SK-N-SH treated with all-trans-retinoic acid at 6 μM for 48 hours (cell line): ENCODE data around the gene CHODL.

Source experiments
- ATAC-seq: fragments of 200-7000 bp; cut with Tn5 transposase; 3 replicates; pipeline ENCODE4 v1.9.1; 2020; ENCODE audit warnings: mild to moderate bottlenecking, moderate library complexity
- ARNTL ChIP-seq: fragments of 450-650 bp; formaldehyde crosslinking; IDR thresholded peaks from 2 replicates; pipeline ENCODE4 v1.5.0; 2020; ENCODE audit warnings: low read depth, mild to moderate bottlenecking, moderate library complexity, borderline replicate concordance
- BACH2 ChIP-seq: fragments of 250-450 bp; sonication (Bioruptor Pico); IDR thresholded peaks from 2 replicates; pipeline ENCODE4 v1.9.0; 2021; ENCODE audit warnings: mild to moderate bottlenecking, borderline replicate concordance
- CSDC2 ChIP-seq: fragments of 250-450 bp; sonication (Bioruptor Pico); IDR thresholded peaks from 2 replicates; pipeline ENCODE4 v1.5.0; 2020; ENCODE audit warnings: mild to moderate bottlenecking, moderate library complexity
- CSRNP3 ChIP-seq: fragments of 250-450 bp; sonication (Bioruptor Pico); IDR thresholded peaks from 2 replicates; pipeline ENCODE4 v1.5.1; 2021; ENCODE audit warnings: mild to moderate bottlenecking, moderate library complexity
- ESRRG ChIP-seq: fragments of 250-450 bp; sonication (Bioruptor Pico); IDR thresholded peaks from 2 replicates; pipeline ENCODE4 v1.6.1; 2021; ENCODE audit warnings: mild to moderate bottlenecking
- GLIS3 ChIP-seq: fragments of 250-450 bp; sonication (Bioruptor Pico); IDR thresholded peaks from 2 replicates; pipeline ENCODE4 v1.5.0; 2020; ENCODE audit warnings: mild to moderate bottlenecking, moderate library complexity
- ISL1 ChIP-seq: fragments of 250-450 bp; sonication (Bioruptor Pico); IDR thresholded peaks from 2 replicates; pipeline ENCODE4 v2.1.2; 2022; ENCODE audit warnings: mild to moderate bottlenecking, moderate library complexity
- OSR1 ChIP-seq: fragments of 250-450 bp; sonication (Bioruptor Pico); IDR thresholded peaks from 2 replicates; pipeline ENCODE4 v1.8.0; 2022; ENCODE audit warnings: moderate library complexity, mild to moderate bottlenecking, inconsistent platforms
- PATZ1 ChIP-seq: fragments of 250-450 bp; sonication (Bioruptor Pico); IDR thresholded peaks from 2 replicates; pipeline ENCODE4 v1.8.0; 2020; ENCODE audit warnings: mild to moderate bottlenecking, moderate library complexity, borderline replicate concordance
- POU6F1 ChIP-seq: fragments of 250-450 bp; sonication (Bioruptor Pico); IDR thresholded peaks from 2 replicates; pipeline ENCODE4 v1.8.0; 2021; ENCODE audit warnings: low read depth, mild to moderate bottlenecking, moderate library complexity, borderline replicate concordance
- PPARA ChIP-seq: fragments of 250-450 bp; sonication (Bioruptor Pico); IDR thresholded peaks from 2 replicates; pipeline ENCODE4 v1.5.0; 2020; ENCODE audit warnings: mild to moderate bottlenecking, borderline replicate concordance
- RARB ChIP-seq: fragments of 250-450 bp; sonication (Bioruptor Pico); IDR thresholded peaks from 2 replicates; pipeline ENCODE4 v1.8.0; 2021; ENCODE audit warnings: mild to moderate bottlenecking, moderate library complexity
- SNAI2 ChIP-seq: fragments of 250-450 bp; sonication (Bioruptor Pico); IDR thresholded peaks from 2 replicates; pipeline ENCODE4 v1.5.0; 2020; ENCODE audit warnings: mild to moderate bottlenecking, moderate library complexity
- TCF4 ChIP-seq: fragments of 250-450 bp; sonication (Bioruptor Pico); IDR thresholded peaks from 2 replicates; pipeline ENCODE4 v1.8.0; 2021; ENCODE audit warnings: mild to moderate bottlenecking, moderate library complexity, borderline replicate concordance
- TOX ChIP-seq: fragments of 250-450 bp; sonication (Bioruptor Pico); IDR thresholded peaks from 2 replicates; pipeline ENCODE4 v1.8.0; 2021; ENCODE audit warnings: mild to moderate bottlenecking, moderate library complexity, borderline replicate concordance
- TSHZ2 ChIP-seq: fragments of 250-450 bp; sonication (Bioruptor Pico); IDR thresholded peaks from 2 replicates; pipeline ENCODE4 v1.5.0; 2020; ENCODE audit warnings: mild to moderate bottlenecking, moderate library complexity
- ZFP3 ChIP-seq: fragments of 250-450 bp; sonication (Bioruptor Pico); IDR thresholded peaks from 2 replicates; pipeline ENCODE4 v1.5.0; 2020; ENCODE audit warnings: mild to moderate bottlenecking, moderate library complexity
- ZFP30 ChIP-seq: fragments of 450-650 bp; formaldehyde crosslinking; IDR thresholded peaks from 2 replicates; pipeline ENCODE4 v1.5.0; 2022; ENCODE audit warnings: mild to moderate bottlenecking, moderate library complexity
- ZNF565 ChIP-seq: fragments of 450-650 bp; formaldehyde crosslinking; conservative IDR thresholded peaks from 2 replicates; pipeline ENCODE4 v1.5.0; 2020; ENCODE audit warnings: low read depth, mild to moderate bottlenecking, moderate library complexity
- ZNF70 ChIP-seq: fragments of 450-650 bp; formaldehyde crosslinking; IDR thresholded peaks from 2 replicates; pipeline ENCODE4 v1.5.0; 2020; ENCODE audit warnings: mild to moderate bottlenecking, moderate library complexity
- ZNF8 ChIP-seq: fragments of 450-650 bp; formaldehyde crosslinking; IDR thresholded peaks from 2 replicates; pipeline ENCODE4 v1.5.0; 2020; ENCODE audit warnings: mild to moderate bottlenecking, moderate library complexity

CHODL gene

GRCh38 chr21:18253799-18254198 is 9.2 kb downstream of the CHODL start:
- no peak for ATAC-seq

GRCh38 chr21:18265944-18266343 is 21.3 kb downstream of the CHODL start:
- no peak for TF ChIP-seq CSDC2
- TF ChIP-seq BACH2: no peak
- TF ChIP-seq ZFP3 (CRISPR knock-in tag): no peak
- TF ChIP-seq SNAI2 (CRISPR knock-in tag): no peak
- no peak for TF ChIP-seq TOX (CRISPR knock-in tag)
- no peak for TF ChIP-seq ESRRG (CRISPR knock-in tag)
- no peak for TF ChIP-seq ZNF8 (CRISPR knock-in tag)
- no peak for TF ChIP-seq TSHZ2 (CRISPR knock-in tag)
- no peak for TF ChIP-seq ZNF565
- TF ChIP-seq GLIS3 (CRISPR knock-in tag): no peak
- TF ChIP-seq ARNTL: no peak
- no peak for TF ChIP-seq OSR1 (CRISPR knock-in tag)
- TF ChIP-seq ZNF70 (CRISPR knock-in tag): no peak
- no peak for TF ChIP-seq PATZ1 (CRISPR knock-in tag)
- TF ChIP-seq ISL1: no peak
- ATAC-seq: no peak

More at GRCh38 chr21:18253799-18254198, 9.2 kb downstream of the CHODL start:
- TF ChIP-seq POU6F1 (no peak), CSDC2 (no peak), ZNF70 (CRISPR knock-in tag) (no peak), PATZ1 (CRISPR knock-in tag) (no peak), RARB (no peak), TCF4 (no peak), ISL1 (no peak)
- TF ChIP-seq, all 23 proteins: peak for 0

GRCh38 chr21:18267496-18267895 is 22.9 kb downstream of the CHODL start:
- no peak for TF ChIP-seq ZNF565
- TF ChIP-seq CSDC2: no peak
- no peak for TF ChIP-seq PPARA
- no peak for TF ChIP-seq ZFP30 (CRISPR knock-in tag)
- no peak for ATAC-seq

GRCh38 chr21:18268906-18269305 is 24.3 kb downstream of the CHODL start:
- ATAC-seq: no peak
- TF ChIP-seq TSHZ2 (CRISPR knock-in tag) (no peak), ZNF8 (CRISPR knock-in tag) (no peak), CSRNP3 (CRISPR knock-in tag) (no peak), ZFP3 (CRISPR knock-in tag) (no peak), ZFP30 (CRISPR knock-in tag) (no peak), ZNF565 (no peak), SNAI2 (CRISPR knock-in tag) (no peak), CSDC2 (no peak), POU6F1 (no peak), ESRRG (CRISPR knock-in tag) (no peak), PPARA (no peak)
